Lower leg skin (tissue), 4 donors: Measurements from ENCODE around the gene GSN. TPM values are rescaled to one million over a fixed set of nuclear protein-coding genes. Genes with fewer than 3 reads are reported as not detected.

ENCODE experiments used
- DNase-seq, 2 donors: peaks; one replicate each; pipeline ENCODE4 v3.0.0-alpha.2; 2019; ENCODE audit warnings: low spot score in 2 of 2
- H3K4me3 ChIP-seq: fragments of 200-600 bp; sonication (generic); 2 replicates; pipeline ENCODE4 v1.5.1; 2017; ENCODE audit warnings: mild to moderate bottlenecking, low read depth; ENCODE audit not compliant: poor library complexity, severe bottlenecking
- POLR2A ChIP-seq, 2 donors: fragments of 450-650 bp; IDR thresholded peaks; one replicate each; pipeline ENCODE4 v1.6.1; 2016 to 2017; ENCODE audit warnings: antibody characterized with exemption in 2 of 2, mild to moderate bottlenecking in 1 of 2, moderate library complexity in 1 of 2
- WGBS, 2 donors: methylation state at CpG; one replicate each; pipeline ENCODE4 v1.1.5; 2018; 5-methylcytosine and 5-hydroxymethylcytosine counted together
- intact Hi-C: fragments of 100-400 bp; cut with DNase I; formaldehyde crosslinking; loops from one replicate; pipeline ENCODE4 v1.15.0; 2023; ENCODE audit warnings: low total_unique reads
- total RNA-seq, 4 donors: library from RNA; depleted of rRNA; stranded (reverse); fragments of >200 nt; gene quantifications; one replicate each; pipeline ENCODE4 v1.1.0, GENCODE V29; 2016
- TF ChIP-seq, protein P1 (sequence below), 3 donors: fragments of 450-650 bp; IDR thresholded peaks; one replicate each; pipeline ENCODE4 v1.5.1; 2016; ENCODE audit warnings: antibody characterized with exemption in 3 of 3, mild to moderate bottlenecking in 3 of 3, moderate library complexity in 2 of 3

GSN gene
- total RNA-seq, 4 donors from 2014 or later = 835 to 2,031 (median 1,042) TPM

DNA sequence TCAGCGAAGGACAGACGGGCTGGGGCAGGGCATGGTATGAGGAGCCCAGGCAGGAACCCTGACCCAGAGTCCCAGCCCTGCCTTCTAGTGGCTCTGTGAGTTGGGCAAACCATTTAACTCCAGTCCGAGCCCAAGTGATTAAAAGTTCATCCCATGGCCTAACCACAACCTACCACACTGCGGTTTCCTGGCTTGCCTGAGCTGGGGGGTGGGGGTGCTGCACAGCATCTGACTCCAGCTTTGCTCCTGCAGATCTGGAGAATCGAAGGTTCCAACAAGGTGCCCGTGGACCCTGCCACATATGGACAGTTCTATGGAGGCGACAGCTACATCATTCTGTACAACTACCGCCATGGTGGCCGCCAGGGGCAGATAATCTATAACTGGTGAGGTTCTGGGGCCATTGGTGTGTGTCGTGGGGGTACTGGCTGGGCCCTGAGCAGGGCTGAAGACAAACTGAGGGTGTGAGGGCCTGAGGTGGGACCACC, 53.1 kb downstream of the GSN start:
- intact Hi-C loops = loop anchor here (5.0 kb wide), 1 partner anchor 76 kb away; no protein-coding TSS in a partner anchor
- no peak for TF ChIP-seq POLR2A (IDR thresholded peaks at IDR 0.05)
- TF ChIP-seq, protein P1, sequence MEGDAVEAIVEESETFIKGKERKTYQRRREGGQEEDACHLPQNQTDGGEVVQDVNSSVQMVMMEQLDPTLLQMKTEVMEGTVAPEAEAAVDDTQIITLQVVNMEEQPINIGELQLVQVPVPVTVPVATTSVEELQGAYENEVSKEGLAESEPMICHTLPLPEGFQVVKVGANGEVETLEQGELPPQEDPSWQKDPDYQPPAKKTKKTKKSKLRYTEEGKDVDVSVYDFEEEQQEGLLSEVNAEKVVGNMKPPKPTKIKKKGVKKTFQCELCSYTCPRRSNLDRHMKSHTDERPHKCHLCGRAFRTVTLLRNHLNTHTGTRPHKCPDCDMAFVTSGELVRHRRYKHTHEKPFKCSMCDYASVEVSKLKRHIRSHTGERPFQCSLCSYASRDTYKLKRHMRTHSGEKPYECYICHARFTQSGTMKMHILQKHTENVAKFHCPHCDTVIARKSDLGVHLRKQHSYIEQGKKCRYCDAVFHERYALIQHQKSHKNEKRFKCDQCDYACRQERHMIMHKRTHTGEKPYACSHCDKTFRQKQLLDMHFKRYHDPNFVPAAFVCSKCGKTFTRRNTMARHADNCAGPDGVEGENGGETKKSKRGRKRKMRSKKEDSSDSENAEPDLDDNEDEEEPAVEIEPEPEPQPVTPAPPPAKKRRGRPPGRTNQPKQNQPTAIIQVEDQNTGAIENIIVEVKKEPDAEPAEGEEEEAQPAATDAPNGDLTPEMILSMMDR (IDR thresholded peaks at IDR 0.05) = no peak
- H3K4me3 ChIP-seq = no peak overlapping the region
- peak in 1 of 2 donors; percentile 85 for DNase-seq
- WGBS, 2 donors = 90 to 91% methylated on average over 5 to 9 of the region's 10 CpGs

- TF ChIP-seq, protein P1 (IDR thresholded peaks at IDR 0.05) = peak in 1 of 3 donors; percentile 19
- no peak for TF ChIP-seq POLR2A (IDR thresholded peaks at IDR 0.05)
- peak in 1 of 2 donors; percentile 14 for DNase-seq
- intact Hi-C loops = loop anchor here (5.0 kb wide), 1 partner anchor 75 kb away; no protein-coding TSS in a partner anchor
- 42 to 60% methylated on average over 5 of the region's 5 CpGs for WGBS, 2 donors
- H3K4me3 ChIP-seq = no peak overlapping the region
Measured at GRCh38 chr9:121322037-121322736, 54.2 kb downstream of the GSN start.

DNA sequence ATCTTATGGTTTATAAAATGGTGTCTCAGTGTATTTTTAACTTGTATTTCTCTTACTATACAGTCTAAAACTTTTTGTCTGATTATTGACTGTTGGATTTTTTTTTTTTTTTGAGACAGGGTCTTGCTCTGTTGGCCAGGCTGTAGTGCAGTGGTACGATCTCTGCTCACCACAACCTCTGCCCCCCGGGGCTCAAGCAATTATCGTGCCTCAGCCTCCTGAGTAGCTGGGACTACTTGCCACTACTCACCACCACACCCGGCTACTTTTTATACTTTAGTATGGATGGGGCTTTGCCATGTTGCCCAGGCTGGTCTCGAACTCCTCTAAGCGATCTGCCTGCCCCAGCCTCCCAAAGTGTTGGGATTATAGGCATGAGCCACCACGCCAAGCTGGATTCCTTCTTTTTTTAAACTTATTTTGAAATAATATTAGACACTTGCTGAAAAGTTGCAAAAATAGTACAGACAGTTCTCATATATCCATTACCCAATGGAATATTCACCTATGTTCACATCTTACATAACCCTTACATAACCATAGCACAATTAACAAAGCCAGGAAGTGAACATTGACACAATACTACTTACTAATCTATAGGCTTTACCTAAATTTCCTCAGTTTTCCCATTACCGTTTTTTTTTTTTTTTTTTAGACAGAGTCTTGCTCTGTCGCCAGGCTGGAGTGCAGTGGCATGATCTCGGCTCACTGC, 54.9 kb downstream of the GSN start:
- intact Hi-C loops = loop anchor here (5.0 kb wide), 1 partner anchor 74 kb away; no protein-coding TSS in a partner anchor
- no peak for TF ChIP-seq POLR2A (IDR thresholded peaks at IDR 0.05)
- TF ChIP-seq, protein P1 (IDR thresholded peaks at IDR 0.05) = no peak
- DNase-seq = peak in 1 of 2 donors; percentile 14
- H3K4me3 ChIP-seq = no peak overlapping the region
- 81 to 83% methylated on average over 10 of the region's 10 CpGs for WGBS, 2 donors

DNA sequence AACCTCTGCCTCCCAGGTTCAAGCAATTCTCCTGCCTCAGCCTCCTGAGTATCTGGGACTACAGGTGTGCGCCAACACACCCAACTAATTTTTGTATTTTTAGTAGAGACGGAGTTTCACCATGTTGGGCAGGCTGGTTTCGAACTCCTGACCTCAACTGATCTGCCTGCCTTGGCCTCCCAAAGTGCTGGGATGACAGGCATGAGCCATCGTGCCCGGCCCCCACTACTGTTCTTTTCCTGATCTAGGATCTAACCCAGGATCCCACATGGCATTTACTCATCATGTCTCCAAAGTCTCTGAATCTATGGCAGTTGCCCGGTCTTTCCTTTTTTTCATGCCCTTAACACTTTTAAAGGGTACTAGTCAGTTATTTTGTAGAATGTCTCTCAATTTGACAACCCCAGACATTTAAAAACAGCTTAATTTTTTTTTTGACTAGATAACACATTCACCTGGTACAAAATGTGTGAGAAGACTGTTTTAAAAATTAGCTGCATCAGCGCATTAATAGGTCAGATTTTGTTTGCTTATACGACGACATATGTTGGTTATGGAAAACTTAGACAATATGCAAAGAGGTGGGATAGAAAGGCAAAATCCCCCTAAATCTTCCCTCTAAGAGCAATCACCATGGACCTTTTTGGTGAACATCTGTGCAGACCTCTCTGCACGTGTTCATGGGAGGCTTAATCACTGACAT, 55.6 kb downstream of the GSN start:
- TF ChIP-seq, protein P1 (IDR thresholded peaks at IDR 0.05) = no peak
- no peak for TF ChIP-seq POLR2A (IDR thresholded peaks at IDR 0.05)
- intact Hi-C loops = loop anchor here (5.0 kb wide), 1 partner anchor 74 kb away; no protein-coding TSS in a partner anchor
- peak in 1 of 2 donors; percentile 13 for DNase-seq
- WGBS, 2 donors = 90 to 92% methylated on average over 10 of the region's 10 CpGs
- no peak overlapping the region for H3K4me3 ChIP-seq

- no peak for TF ChIP-seq POLR2A (IDR thresholded peaks at IDR 0.05)
- TF ChIP-seq, protein P1 (IDR thresholded peaks at IDR 0.05) = no peak
- intact Hi-C loops = loop anchor here (5.0 kb wide), 1 partner anchor 73 kb away; no protein-coding TSS in a partner anchor
- DNase-seq = peak in 1 of 2 donors; percentile 14
- 83 to 87% methylated on average over 5 of the region's 5 CpGs for WGBS, 2 donors
- H3K4me3 ChIP-seq = no peak overlapping the region
Measured at GRCh38 chr9:121324316-121324715, 56.4 kb downstream of the GSN start.
